ENCODE results near the gene ALPK3.
A peak's percentile ranks its signal among the peaks of the same experiment; 100 is the strongest.

The ALPK3 gene

GRCh38 chr15:84824260-84825007 is 7.3 kb downstream of the ALPK3 start:
- no peak for DNase-seq (ENCODE audit: low spot score)

GRCh38 chr15:84826369-84826823 is 9.2 kb downstream of the ALPK3 start:
- DNase-seq (ENCODE audit: low spot score), result no peak

GRCh38 chr15:84827246-84827645 is 10.1 kb downstream of the ALPK3 start:
- no peak for DNase-seq (ENCODE audit: low spot score)

- no peak for DNase-seq (ENCODE audit: low spot score)
Measured at GRCh38 chr15:84828086-84828908, 11.1 kb downstream of the ALPK3 start.

- no peak for DNase-seq (ENCODE audit: low spot score)
Measured at GRCh38 chr15:84829428-84829827, 12.3 kb downstream of the ALPK3 start.

- DNase-seq (ENCODE audit: low spot score), result no peak
Measured at GRCh38 chr15:84830036-84830435, 12.9 kb downstream of the ALPK3 start.

GRCh38 chr15:84831028-84831427 is 13.9 kb downstream of the ALPK3 start:
- no peak for DNase-seq (ENCODE audit: low spot score)

GRCh38 chr15:84831613-84832012 is 14.5 kb downstream of the ALPK3 start:
- no peak for DNase-seq (ENCODE audit: low spot score)

GRCh38 chr15:84832448-84833040 is 15.4 kb downstream of the ALPK3 start:
- DNase-seq (ENCODE audit: low spot score), result no peak

- no peak for DNase-seq (ENCODE audit: low spot score)
Measured at GRCh38 chr15:84833447-84834228, 16.5 kb downstream of the ALPK3 start.

- DNase-seq (ENCODE audit: low spot score), result no peak
Measured at GRCh38 chr15:84834229-84834955, 17.2 kb downstream of the ALPK3 start.

GRCh38 chr15:84834969-84835368 is 17.8 kb downstream of the ALPK3 start:
- DNase-seq (ENCODE audit: low spot score), result no peak

- no peak for DNase-seq (ENCODE audit: low spot score)
Measured at GRCh38 chr15:84835661-84836337, 18.6 kb downstream of the ALPK3 start.

- DNase-seq (ENCODE audit: low spot score), result no peak
Measured at GRCh38 chr15:84836844-84837243, 19.7 kb downstream of the ALPK3 start.

- DNase-seq (ENCODE audit: low spot score), result no peak
Measured at GRCh38 chr15:84839714-84840113, 22.6 kb downstream of the ALPK3 start.

GRCh38 chr15:84840255-84840654 is 23.1 kb downstream of the ALPK3 start:
- no peak for DNase-seq (ENCODE audit: low spot score)

GRCh38 chr15:84840741-84841429 is 23.7 kb downstream of the ALPK3 start:
- no peak for DNase-seq (ENCODE audit: low spot score)

- no peak for DNase-seq (ENCODE audit: low spot score)
Measured at GRCh38 chr15:84842781-84843180, 25.6 kb downstream of the ALPK3 start.

- no peak for DNase-seq (ENCODE audit: low spot score)
Measured at GRCh38 chr15:84844964-84845363, 27.8 kb downstream of the ALPK3 start.

GRCh38 chr15:84845631-84846030 is 28.5 kb downstream of the ALPK3 start:
- DNase-seq (ENCODE audit: low spot score), result peak; percentile 82
